Measurements from ENCODE around the gene ZYG11B.
"Not testable (repeated sequence)": the region's sequence is repeated elsewhere in the genome, so short reads cannot be mapped to it uniquely, and the experiment has no call there.

Gene ZYG11B

DNA sequence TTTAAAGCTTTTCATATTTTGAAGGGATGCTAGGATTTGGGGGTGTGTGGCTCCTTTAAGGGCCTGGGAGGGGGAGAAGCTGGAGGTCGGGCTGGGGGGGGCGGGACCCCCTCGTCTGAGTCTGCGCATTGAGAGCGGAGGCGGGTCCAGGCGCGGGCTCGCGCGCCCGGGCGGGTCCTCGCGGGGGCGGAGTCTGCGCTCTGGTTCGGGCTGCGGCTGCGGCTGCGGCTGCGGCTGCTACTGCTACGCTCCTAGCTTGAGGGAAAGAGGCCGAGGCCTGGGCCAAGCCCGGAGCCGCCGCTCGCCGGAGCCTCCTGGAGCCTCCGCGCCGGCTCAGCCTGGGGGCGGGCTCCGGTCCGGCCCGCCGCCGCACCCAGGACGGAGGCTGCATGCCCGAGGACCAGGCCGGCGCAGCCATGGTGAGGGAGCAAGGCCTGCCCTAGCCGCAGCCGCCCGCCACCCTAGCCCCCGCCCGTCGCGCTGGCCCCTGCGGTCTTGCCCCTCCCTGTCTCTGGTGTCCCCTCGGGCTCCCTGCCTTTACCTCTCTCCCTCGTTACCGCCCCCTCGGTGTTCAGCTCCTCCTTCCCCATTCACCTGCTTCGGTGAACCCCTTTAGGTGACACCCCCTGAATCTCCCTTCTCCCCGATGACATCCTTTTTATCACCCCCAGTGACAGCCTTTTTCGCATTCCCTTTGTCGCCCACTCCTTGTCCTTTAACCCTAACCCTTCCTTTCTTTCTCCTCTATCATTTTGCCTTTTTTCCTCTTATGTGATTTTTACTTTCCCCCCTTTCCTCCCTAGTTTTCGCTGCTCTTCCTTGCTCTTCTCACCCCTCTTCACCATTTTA is at the start of gene ZYG11B:
Gene ZYG11B (plus strand): TSS at position 189 of the 849 bp plus-strand sequence. CDS start 201 bp downstream, at position 390.
- peak; percentile 81 for DNase-seq

DNA sequence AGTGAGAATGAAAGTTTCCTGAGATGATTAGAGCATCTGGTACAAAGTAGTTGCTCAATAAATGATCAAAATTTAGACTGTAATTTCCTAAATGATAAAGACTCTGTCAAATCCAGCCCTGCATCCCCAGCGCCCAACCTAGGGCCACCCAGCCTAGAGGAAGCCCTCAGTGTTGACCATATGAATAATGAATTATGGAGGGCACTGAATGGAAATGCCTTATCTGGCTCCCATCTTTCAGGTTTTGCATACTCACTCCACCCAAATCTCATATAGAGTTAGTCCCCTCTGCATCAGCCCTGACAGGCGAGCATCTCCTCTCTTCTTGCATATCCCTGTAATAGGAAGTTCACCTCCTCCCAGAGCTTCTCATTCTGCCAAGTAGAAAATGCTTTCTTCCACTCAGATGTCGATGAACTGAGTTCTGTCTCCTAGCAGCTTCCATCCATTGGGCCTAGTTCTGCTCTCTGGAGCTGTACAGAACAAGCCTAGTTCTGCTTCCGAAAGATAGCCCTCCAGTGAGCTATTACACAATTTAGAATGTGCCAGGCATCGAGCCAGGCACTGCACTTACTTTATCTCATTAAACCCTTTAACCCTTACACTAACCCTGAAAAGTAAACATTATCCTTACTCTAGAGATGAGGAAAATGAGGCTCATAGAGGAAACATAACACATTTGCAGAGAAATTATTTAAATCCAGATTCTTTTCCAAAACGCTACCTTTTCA is 49.0 kb upstream of the ZYG11B start:
- no peak for DNase-seq

- DNase-seq = no peak
These were observed 47.2 kb upstream of the ZYG11B start for GRCh38 chr1:52679048-52679447.

- DNase-seq = no peak
These were observed 46.8 kb upstream of the ZYG11B start for GRCh38 chr1:52679498-52679897.

GRCh38 chr1:52680353-52680752 is 45.9 kb upstream of the ZYG11B start:
- DNase-seq = no peak

DNA sequence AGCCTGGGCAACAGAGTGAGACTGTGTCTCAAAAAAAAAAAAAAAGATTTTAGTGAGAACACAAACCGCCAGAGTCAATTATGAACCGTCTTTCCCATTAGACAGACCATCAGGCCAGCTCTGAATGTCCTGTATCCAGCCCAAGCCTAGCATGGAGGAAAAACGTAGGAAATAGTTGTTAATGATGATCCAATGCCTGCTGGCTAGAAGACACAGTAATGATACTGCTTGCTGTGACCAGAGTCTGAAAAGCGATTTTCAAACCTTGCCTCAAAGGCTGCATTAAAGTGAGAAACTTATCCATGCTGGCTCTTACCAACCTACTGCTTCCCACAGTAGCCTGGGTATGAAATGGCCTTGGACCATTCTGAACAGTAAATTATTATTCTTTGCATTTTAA is 45.1 kb upstream of the ZYG11B start:
- DNase-seq = no peak

GRCh38 chr1:52683367-52683940 is 42.8 kb upstream of the ZYG11B start:
- DNase-seq = no peak

GRCh38 chr1:52684545-52684944 is 41.7 kb upstream of the ZYG11B start:
- no peak for DNase-seq

- peak; percentile 27 for DNase-seq
These were observed 39.9 kb upstream of the ZYG11B start for GRCh38 chr1:52686261-52686751.

- DNase-seq = no peak
These were observed 39.4 kb upstream of the ZYG11B start for GRCh38 chr1:52686830-52687229.

DNA sequence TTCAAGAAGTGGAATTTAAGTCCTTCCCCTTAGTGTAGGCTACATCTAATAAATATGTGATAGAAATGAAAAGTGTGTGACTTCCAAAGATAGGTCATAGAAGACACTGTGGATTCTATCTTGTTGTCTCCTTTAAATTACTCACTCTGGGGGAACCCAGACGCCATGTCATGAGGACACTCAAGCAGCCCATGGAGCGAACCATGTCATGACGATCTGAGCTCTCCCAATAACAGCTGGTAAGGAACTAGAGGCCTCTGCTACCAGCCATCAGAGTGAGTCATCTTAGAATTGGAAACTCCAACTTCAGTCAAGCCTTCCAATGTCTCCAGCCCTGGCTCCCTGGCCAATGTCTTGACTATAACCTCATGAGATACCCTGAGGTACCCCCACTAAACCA is 34.4 kb upstream of the ZYG11B start:
- no peak for DNase-seq

DNA sequence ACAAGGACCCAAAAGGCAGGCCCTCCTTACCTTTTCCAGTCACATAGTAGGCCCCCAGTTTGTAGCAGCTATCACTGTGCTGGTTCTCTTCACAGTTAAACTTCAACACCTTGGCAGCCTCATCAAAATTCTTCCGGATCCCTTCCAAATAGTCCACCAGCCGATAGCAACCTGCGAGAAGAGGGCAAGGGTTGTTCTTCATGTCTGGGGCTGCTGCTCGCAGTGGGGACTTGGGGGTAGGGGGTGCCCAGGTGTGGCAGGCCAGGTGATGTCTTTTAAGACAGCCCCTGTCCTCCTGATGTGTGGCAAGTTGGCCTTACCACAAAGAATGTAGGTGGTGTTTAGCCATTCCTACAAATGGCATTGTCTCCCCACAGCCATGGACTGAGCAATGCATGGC is 33.6 kb upstream of the ZYG11B start:
- DNase-seq = no peak

GRCh38 chr1:52693351-52693750 is 32.9 kb upstream of the ZYG11B start:
- not testable (repeated sequence) for DNase-seq

GRCh38 chr1:52693843-52694242 is 32.4 kb upstream of the ZYG11B start:
- no peak for DNase-seq

DNA sequence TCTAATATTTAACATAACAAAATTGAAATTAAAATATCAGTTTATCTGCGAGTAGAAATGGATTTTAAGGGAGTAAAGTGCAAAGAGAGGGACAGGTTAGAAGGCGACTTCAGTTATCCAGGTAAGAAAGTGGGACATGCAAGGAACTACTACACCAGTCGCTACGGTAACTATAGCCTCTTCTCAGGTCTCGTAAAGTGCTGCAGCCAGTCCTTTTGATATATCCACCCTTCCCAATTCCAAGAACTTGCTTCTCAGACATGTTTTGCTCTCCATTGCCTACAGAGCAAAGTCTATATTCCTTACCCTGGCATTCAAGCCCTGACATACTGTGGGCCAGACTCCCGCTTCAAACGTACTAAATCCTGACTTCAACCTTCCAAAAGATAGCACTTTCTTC is 30.6 kb upstream of the ZYG11B start:
- no peak for DNase-seq

DNA sequence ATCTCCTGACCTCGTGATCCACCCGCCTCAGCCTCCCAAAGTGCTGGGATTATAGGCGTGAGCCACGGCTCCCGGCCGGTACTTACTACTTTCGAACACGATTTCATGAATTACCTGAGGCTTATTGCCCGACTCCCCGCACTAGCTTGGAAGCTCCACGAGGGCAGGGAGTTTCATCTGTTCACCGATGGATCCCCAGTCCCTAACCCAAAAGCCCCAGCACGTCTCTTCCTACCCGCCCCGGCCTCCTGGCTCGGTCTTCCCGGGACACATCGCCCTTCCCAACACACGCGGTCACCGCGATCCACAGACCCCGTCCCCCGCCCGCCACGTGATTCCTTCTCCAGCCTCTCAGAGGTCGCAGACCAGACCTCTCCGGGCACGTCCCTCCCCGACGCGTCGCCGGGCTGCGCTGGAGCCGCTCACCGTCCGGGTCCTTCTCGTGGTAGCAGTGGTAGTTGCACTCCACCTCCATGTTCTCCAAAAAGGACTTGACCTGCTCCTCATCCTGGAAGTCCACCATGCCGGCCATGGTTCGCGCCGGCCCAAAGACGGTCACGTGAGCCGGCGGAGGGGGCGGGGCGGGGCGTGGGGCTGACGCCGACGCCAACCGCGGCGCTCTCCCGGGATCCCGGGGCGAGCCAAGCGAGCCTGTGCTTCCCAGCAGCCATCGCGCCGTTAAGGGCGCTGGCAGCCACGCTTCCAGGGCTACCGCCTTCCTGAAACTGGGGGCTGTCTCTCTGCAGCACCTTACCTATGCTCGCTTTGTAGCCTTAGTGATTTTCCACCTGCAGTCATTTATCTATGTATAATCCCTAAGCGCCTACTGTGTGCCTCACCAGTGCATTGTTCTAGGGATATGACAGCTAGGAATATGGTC is 28.2 kb upstream of the ZYG11B start, which contains the start of gene COA7:
Gene COA7 (minus strand): TSS at position 553 of the 880 bp plus-strand sequence. CDS start 21 bp downstream, at position 532.
- DNase-seq = peak; percentile 64

DNA sequence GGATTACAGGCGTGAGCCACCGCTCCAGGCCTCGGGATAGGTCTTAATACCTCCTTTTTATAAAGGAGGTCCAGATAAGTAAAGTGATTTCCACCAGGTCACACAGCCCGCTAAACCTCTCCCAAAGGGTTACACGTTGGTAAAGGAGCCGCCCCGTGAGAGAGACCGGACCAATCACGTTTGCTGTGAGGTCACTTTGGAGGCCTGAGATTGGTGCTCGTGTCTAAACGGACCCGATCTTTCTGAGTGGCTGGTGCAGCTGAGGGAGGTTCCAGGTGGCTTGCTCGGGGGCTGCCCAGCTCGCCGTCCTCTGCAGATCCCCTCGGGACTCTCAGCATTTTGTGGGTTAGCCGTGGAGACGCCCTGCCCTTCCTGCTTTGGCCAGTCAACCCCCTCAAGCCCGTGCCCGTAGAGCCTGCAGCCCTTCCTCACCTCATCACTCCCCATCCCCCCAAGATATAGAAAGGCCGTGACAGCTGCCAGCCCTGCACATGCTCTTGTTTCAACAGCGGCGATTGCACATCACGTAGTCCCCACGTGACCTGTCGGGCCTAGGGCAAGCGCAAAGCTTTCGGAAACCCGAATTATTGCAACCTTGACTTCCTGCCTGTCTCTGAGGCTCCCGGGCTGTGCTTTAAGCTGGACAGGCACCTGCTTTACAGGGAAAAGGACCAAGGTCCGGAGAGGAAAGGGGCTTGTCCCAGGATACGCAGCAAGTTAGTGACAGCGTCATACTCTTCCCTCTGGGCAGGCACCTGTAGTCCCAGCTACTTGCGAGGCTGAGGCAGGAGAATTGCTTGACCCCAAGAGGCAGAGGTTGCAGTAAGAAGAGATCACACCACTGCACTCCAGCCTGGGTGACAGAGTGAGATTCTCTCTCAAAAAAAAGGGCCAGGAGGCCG is 23.1 kb upstream of the ZYG11B start:
- peak; percentile 77 for DNase-seq

DNA sequence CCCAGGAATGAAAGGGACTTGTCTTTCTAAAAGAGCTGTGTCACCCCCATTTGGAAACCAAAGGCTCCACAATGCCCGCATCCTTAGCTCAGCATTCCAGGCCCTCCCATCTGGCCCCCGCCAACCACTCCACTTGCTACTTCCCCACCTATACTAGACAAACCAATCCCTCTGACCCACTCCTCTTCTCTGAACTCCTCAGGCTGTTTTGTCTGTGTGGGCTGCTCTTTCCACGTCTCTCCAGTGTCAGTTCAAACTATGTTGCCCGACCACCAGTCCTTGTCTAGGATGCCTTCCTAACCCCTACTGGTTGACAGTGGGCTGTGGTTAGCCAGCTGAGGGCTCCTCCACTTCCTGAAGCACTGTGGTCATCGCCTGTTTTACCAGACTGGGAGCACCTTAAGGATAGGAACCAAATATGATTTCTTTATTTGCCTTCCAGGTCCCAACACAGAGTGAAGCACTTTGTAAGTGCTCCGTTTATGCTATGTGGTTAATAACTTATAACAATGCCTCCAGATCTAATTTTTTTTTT is 20.1 kb upstream of the ZYG11B start:
- no peak for DNase-seq

DNA sequence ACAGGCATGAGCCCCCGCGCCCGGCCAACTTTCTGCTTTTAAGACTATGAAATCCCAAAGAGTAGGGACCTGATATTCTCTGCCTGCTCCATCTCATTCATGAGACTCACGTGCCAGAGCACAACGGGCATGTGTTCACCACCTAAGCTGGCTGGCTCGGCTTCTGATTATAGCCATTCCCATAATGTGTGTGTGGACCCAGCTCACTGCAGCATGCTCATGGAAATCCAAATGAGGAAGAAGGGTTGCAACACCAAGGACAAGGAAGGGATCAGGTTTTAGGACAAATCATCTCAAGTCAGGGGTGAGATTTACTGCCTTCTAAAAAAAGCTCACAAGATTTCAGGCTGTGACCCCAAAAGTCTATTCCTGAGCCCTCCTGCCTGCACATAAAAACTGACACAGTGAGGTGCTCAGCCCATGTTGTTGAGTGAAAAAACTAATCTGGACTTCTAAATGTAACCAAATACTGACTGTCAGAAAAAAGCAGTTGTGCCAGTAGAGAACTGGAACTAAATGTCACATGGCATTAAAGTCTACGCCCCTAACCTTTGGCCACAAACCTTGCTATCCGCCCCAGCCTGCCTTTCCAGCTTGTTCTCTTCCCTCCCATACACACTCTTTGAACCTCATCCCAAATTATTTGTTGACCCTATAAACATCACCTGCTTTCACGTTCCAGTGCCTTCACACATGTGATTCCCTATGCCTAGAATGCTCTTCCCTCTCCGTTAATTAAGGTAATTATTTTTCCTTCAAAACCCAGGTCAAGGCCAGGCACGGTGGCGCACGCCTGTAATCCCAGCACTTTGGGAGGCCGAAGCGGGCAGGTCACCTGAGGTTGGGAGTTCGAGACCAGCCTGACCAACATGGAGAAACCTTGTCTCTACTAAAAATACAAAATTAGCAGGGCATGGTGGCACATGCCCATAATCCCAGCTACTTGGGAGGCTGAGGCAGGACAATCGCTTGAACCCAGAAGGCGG is 19.0 kb upstream of the ZYG11B start:
- no peak for DNase-seq

All from NK-92 treated with Interleukin-12 subunit alpha and Interleukin-12 subunit beta, amount 100 ng/mL, for 24 hours (cell line).